ENCODE measurements around the gene PPFIA4. TPM values are rescaled to one million over a fixed set of nuclear protein-coding genes. Genes with fewer than 3 reads are reported as not detected.

PPFIA4 gene
- total RNA-seq, 1 experiment from 2014 or later: 10.8 TPM

DNA sequence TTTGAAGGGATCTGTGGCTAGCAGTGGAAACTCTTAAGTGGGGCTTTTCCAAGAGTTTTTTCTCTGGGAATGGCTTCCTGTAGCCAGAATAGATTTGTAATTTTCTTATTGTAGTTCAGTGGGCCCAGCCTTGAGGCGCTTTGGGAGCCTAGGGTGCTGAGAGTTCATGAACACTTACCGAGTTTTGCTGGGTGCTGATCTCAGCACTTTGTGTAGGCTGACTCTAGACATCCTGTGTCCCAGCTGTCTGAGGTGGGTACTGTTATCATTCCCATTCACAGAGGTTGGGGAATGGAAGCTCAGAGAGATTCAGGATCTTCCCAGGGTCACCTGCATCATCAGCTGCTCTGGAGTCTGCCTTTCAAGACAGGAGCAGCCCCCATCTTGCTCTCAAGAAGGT lies 7.0 kb downstream of the PPFIA4 start:
- H3K9me2 ChIP-seq (ENCODE audit: insufficient read depth): no peaks in the 10 kb centered on the region
- DNase-seq (ENCODE audit: low read depth, low spot score): no peak
- RAD21 ChIA-PET (ENCODE audit: low non-redundant PET in 1 of 2, low total read pairs in 2 of 2, uncharacterized antibody in 2 of 2, unreplicated experiment in 2 of 2): no interaction called here
- no peaks in the 10 kb centered on the region for H3K27me3 ChIP-seq (ENCODE audit: insufficient read depth, low read length)
- POLR2A ChIA-PET: no interaction called here
- H3K4me3 ChIP-seq (replicated peaks in 1 of 2; ENCODE audit: low read depth in 1 of 2, low read length in 2 of 2): no peak overlapping the region
- CTCF ChIA-PET: interaction anchor here (0.9 to 3.7 kb wide), 4 partner anchors 139 to 236 kb away, joined by 3 to 43 read pairs (median 6); no protein-coding TSS in a partner anchor
- no peaks in the 10 kb centered on the region for H4K20me1 ChIP-seq (ENCODE audit: insufficient read depth)
- H3K79me2 ChIP-seq (ENCODE audit: insufficient read depth, low read length): no peaks in the 10 kb centered on the region
- no peak overlapping the region for H3K9ac ChIP-seq (ENCODE audit: low read length)
- H3K27ac ChIP-seq (ENCODE audit: low read depth, low read length): no peak overlapping the region
- TF ChIP-seq ZNF274 (IDR thresholded peaks at IDR 0.05; ENCODE audit: low read depth, low read length) (no peak), YY1 (IDR thresholded peaks at IDR 0.05; ENCODE audit: extremely low read depth, insufficient replicate concordance, low read depth, low read length) (no peak), EZH2phosphoT487 (IDR thresholded peaks at IDR 0.05; ENCODE audit: borderline replicate concordance) (no peak), EZH2 (IDR thresholded peaks at IDR 0.05) (no peak)
- TF ChIP-seq, protein P1, sequence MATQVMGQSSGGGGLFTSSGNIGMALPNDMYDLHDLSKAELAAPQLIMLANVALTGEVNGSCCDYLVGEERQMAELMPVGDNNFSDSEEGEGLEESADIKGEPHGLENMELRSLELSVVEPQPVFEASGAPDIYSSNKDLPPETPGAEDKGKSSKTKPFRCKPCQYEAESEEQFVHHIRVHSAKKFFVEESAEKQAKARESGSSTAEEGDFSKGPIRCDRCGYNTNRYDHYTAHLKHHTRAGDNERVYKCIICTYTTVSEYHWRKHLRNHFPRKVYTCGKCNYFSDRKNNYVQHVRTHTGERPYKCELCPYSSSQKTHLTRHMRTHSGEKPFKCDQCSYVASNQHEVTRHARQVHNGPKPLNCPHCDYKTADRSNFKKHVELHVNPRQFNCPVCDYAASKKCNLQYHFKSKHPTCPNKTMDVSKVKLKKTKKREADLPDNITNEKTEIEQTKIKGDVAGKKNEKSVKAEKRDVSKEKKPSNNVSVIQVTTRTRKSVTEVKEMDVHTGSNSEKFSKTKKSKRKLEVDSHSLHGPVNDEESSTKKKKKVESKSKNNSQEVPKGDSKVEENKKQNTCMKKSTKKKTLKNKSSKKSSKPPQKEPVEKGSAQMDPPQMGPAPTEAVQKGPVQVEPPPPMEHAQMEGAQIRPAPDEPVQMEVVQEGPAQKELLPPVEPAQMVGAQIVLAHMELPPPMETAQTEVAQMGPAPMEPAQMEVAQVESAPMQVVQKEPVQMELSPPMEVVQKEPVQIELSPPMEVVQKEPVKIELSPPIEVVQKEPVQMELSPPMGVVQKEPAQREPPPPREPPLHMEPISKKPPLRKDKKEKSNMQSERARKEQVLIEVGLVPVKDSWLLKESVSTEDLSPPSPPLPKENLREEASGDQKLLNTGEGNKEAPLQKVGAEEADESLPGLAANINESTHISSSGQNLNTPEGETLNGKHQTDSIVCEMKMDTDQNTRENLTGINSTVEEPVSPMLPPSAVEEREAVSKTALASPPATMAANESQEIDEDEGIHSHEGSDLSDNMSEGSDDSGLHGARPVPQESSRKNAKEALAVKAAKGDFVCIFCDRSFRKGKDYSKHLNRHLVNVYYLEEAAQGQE (IDR thresholded peaks at IDR 0.05; ENCODE audit: low read depth): no peak
- peaks cover 0 to 5% of the 10 kb centered on the region in 2 experiments; a peak in 2 of 4 replicates for H3K4me1 ChIP-seq (ENCODE audit: control insufficient read depth in 1 of 2, insufficient read depth in 2 of 2, low read length in 2 of 2)
- no peak overlapping the region for H3K4me2 ChIP-seq (ENCODE audit: low read length)
- no TSS peak for BruUV-seq (replicated peaks)
- no peak overlapping the region for H2AFZ ChIP-seq (ENCODE audit: low read depth, low read length, poor library complexity, severe bottlenecking)
- no peaks in the 10 kb centered on the region for H3K36me3 ChIP-seq (ENCODE audit: control insufficient read depth in 1 of 2, insufficient read depth in 2 of 2, low read length in 2 of 2)
- intact Hi-C loops (cut with micrococcal nuclease): no loop called here
- ATAC-seq: no peak
- no peaks in the 10 kb centered on the region for H3K9me3 ChIP-seq (ENCODE audit: control insufficient read depth in 1 of 2, insufficient read depth in 1 of 2, low read depth in 1 of 2, low read length in 2 of 2)

DNA sequence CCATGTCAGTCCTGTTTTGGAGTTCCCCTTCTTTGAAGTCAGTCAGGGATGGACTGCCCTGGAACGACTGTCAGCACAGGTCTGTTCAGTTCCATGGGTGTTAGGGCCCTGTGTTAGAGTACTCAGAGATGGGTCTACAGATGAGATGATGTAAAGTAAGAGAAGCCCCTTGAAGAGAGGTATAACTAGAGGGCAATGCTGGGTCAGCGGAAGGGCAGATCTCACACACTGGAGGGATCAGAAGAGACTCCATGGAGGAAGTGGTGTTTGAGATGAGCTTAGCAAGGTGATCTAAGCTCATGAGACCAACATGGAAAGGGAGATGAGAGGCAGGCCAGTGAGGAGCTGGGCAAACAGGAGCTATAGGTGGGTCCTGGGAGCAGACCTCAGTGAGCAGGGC lies 7.6 kb downstream of the PPFIA4 start:
- Histone ChIP-seq H3K9ac (ENCODE audit: low read length) (no peak overlapping the region), H3K4me2 (ENCODE audit: low read length) (no peak overlapping the region), H3K36me3 (ENCODE audit: control insufficient read depth in 1 of 2, insufficient read depth in 2 of 2, low read length in 2 of 2) (no peaks in the 10 kb centered on the region), H2AFZ (ENCODE audit: low read depth, low read length, poor library complexity, severe bottlenecking) (no peak overlapping the region), H4K20me1 (ENCODE audit: insufficient read depth) (no peaks in the 10 kb centered on the region), H3K9me3 (ENCODE audit: control insufficient read depth in 1 of 2, insufficient read depth in 1 of 2, low read depth in 1 of 2, low read length in 2 of 2) (no peaks in the 10 kb centered on the region), H3K4me3 (replicated peaks in 1 of 2; ENCODE audit: low read depth in 1 of 2, low read length in 2 of 2) (no peak overlapping the region), H3K27ac (ENCODE audit: low read depth, low read length) (no peak overlapping the region), H3K4me1 (ENCODE audit: control insufficient read depth in 1 of 2, insufficient read depth in 2 of 2, low read length in 2 of 2) (peaks cover 0 to 9% of the 10 kb centered on the region in 2 experiments; a peak in 2 of 4 replicates), H3K9me2 (ENCODE audit: insufficient read depth) (no peaks in the 10 kb centered on the region), H3K79me2 (ENCODE audit: insufficient read depth, low read length) (no peaks in the 10 kb centered on the region), H3K27me3 (ENCODE audit: insufficient read depth, low read length) (no peaks in the 10 kb centered on the region)
- BruUV-seq (replicated peaks): no TSS peak
- ATAC-seq: no peak
- no peak for DNase-seq (ENCODE audit: low read depth, low spot score)
- ChIA-PET RAD21 (ENCODE audit: low non-redundant PET in 1 of 2, low total read pairs in 2 of 2, uncharacterized antibody in 2 of 2, unreplicated experiment in 2 of 2) (no interaction called here), CTCF (interaction anchor here (0.9 to 3.7 kb wide), 5 partner anchors 138 to 474 kb away, joined by 3 to 43 read pairs (median 4); no protein-coding TSS in a partner anchor), POLR2A (no interaction called here)
- intact Hi-C loops (cut with micrococcal nuclease): no loop called here
- TF ChIP-seq CTCF (IDR thresholded peaks at IDR 0.05 in 2 of 3, conservative IDR thresholded peaks at IDR 0.05 in 1 of 3; ENCODE audit: borderline replicate concordance in 1 of 3, insufficient read depth in 1 of 3, low read depth in 2 of 3, low read length in 2 of 3) (no peak), YY1 (IDR thresholded peaks at IDR 0.05; ENCODE audit: extremely low read depth, insufficient replicate concordance, low read depth, low read length) (no peak), ATF3 (IDR thresholded peaks at IDR 0.05) (no peak), ZNF274 (IDR thresholded peaks at IDR 0.05; ENCODE audit: low read depth, low read length) (no peak), RAD21 (IDR thresholded peaks at IDR 0.05; ENCODE audit: low read depth) (no peak), EGR1 (IDR thresholded peaks at IDR 0.05; ENCODE audit: low read depth) (no peak), POLR2A (IDR thresholded peaks at IDR 0.05; ENCODE audit: borderline replicate concordance, extremely low read depth, insufficient read depth, insufficient read length) (no peak), TCF7L2 (IDR thresholded peaks at IDR 0.05; ENCODE audit: borderline replicate concordance, extremely low read depth, insufficient read depth, insufficient read length) (no peak)

Data from HCT116 (cell line).